ENCODE measurements around the gene FMNL3.

- TF ChIP-seq POLR2AphosphoS5 (IDR thresholded peaks at IDR 0.05; ENCODE audit: low read depth, low read length) = no peak
- TF ChIP-seq POLR2A (IDR thresholded peaks at IDR 0.05; ENCODE audit: control extremely low read depth in 1 of 2, low read depth in 2 of 2, low read length in 2 of 2) = no peak
- no peak for TF ChIP-seq CEBPB (IDR thresholded peaks at IDR 0.05; ENCODE audit: low read depth, low read length)
- no peak for TF ChIP-seq CTCF (IDR thresholded peaks at IDR 0.05; ENCODE audit: control extremely low read depth in 1 of 3, insufficient read depth in 1 of 3, low read depth in 1 of 3, low read length in 3 of 3)
- no peak for TF ChIP-seq BCL11A (IDR thresholded peaks at IDR 0.05; ENCODE audit: low read depth in 2 of 2, low read length in 2 of 2)
- no peak for TF ChIP-seq ATF3 (IDR thresholded peaks at IDR 0.05; ENCODE audit: insufficient read depth, low read depth, low read length)
- TF ChIP-seq RFX5 (IDR thresholded peaks at IDR 0.05; ENCODE audit: borderline replicate concordance, low read depth, low read length) = no peak
- TF ChIP-seq SP1 (IDR thresholded peaks at IDR 0.05; ENCODE audit: low read depth, low read length) = no peak
- no peak for TF ChIP-seq FOSL1 (IDR thresholded peaks at IDR 0.05; ENCODE audit: insufficient read depth, low read depth, low read length)
Measured at GRCh38 chr12:49716553-49716952, 9.3 kb upstream of the FMNL3 start.

All from H1 (cell line).